ENCODE results near the gene MED22.

MED22 gene

GRCh38 chr9:133375724-133376654 lies 28.1 kb upstream of the MED22 start, which contains the start of the genes STKLD1 and SURF4:
Gene STKLD1 (plus strand): TSS chr9:133376366. CDS start chr9:133376474, 108 bp downstream.
Gene SURF4 (minus strand): TSS chr9:133376060. CDS start chr9:133375969, 91 bp downstream.
- peak; percentile 86 for DNase-seq

GRCh38 chr9:133375116-133375723 lies 27.3 kb upstream of the MED22 start:
- DNase-seq: no peak

GRCh38 chr9:133374612-133375115 lies 26.7 kb upstream of the MED22 start:
- DNase-seq: no peak

GRCh38 chr9:133372144-133372543 lies 24.2 kb upstream of the MED22 start:
- DNase-seq: no peak

- DNase-seq: peak; percentile 46
Measured at GRCh38 chr9:133371261-133371711, 23.4 kb upstream of the MED22 start.

- DNase-seq: no peak
Measured at GRCh38 chr9:133370685-133371084, 22.8 kb upstream of the MED22 start.

GRCh38 chr9:133369933-133370332 lies 22.0 kb upstream of the MED22 start:
- no peak for DNase-seq

- DNase-seq: no peak
Measured at GRCh38 chr9:133369422-133369821, 21.5 kb upstream of the MED22 start.

- DNase-seq: no peak
Measured at GRCh38 chr9:133368249-133368881, 20.4 kb upstream of the MED22 start.

- no peak for DNase-seq
Measured at GRCh38 chr9:133367778-133368177, 19.8 kb upstream of the MED22 start.

- no peak for DNase-seq
Measured at GRCh38 chr9:133367221-133367620, 19.3 kb upstream of the MED22 start.

GRCh38 chr9:133366435-133366834 lies 18.5 kb upstream of the MED22 start:
- DNase-seq: no peak

GRCh38 chr9:133362359-133363044 lies 14.6 kb upstream of the MED22 start:
- DNase-seq: no peak

GRCh38 chr9:133361507-133362092 lies 13.7 kb upstream of the MED22 start:
- DNase-seq: no peak

GRCh38 chr9:133360400-133361393 lies 12.8 kb upstream of the MED22 start:
- DNase-seq: no peak

- DNase-seq: no peak
Measured at GRCh38 chr9:133359399-133360175, 11.7 kb upstream of the MED22 start.

- DNase-seq: no peak
Measured at GRCh38 chr9:133357656-133358055, 9.7 kb upstream of the MED22 start.

- DNase-seq: peak; percentile 77
Measured at GRCh38 chr9:133356391-133357091, 8.6 kb upstream of the MED22 start, which contains the start of the genes SURF1 and SURF2. Gene SURF1 (minus strand): TSS chr9:133356487. CDS start chr9:133356453, 34 bp downstream. Gene SURF2 (plus strand): TSS chr9:133356550. CDS start chr9:133356593, 43 bp downstream.

GRCh38 chr9:133355881-133356357 lies 8.0 kb upstream of the MED22 start:
- no peak for DNase-seq

All from effector CD8-positive, alpha-beta T cell (primary cell).